Measurements from ENCODE around the gene MARCHF6.
"Not testable (repeated sequence)": the region's sequence is repeated elsewhere in the genome, so short reads cannot be mapped to it uniquely, and the experiment has no call there.

Gene MARCHF6

GRCh38 chr5:10353241-10354047 is at the start of gene MARCHF6:
Gene MARCHF6, plus strand, starts transcription at chr5:10353695. Its CDS starts 204 bp downstream, at chr5:10353899.
- peak; percentile 71 for DNase-seq

GRCh38 chr5:10303699-10304170 is 49.8 kb upstream of the MARCHF6 start:
- no peak for DNase-seq

- DNase-seq = no peak
These were observed 48.6 kb upstream of the MARCHF6 start for GRCh38 chr5:10304932-10305331.

GRCh38 chr5:10306114-10306513 is 47.4 kb upstream of the MARCHF6 start:
- DNase-seq = no peak

GRCh38 chr5:10306806-10307205 is 46.7 kb upstream of the MARCHF6 start:
- DNase-seq = no peak

GRCh38 chr5:10307206-10308148 is 46.0 kb upstream of the MARCHF6 start, which contains the start of gene CMBL:
Gene CMBL, minus strand, starts transcription at chr5:10307902. Its CDS starts 17,140 bp downstream, at chr5:10290762.
- peak; percentile 67 for DNase-seq

GRCh38 chr5:10308844-10309243 is 44.7 kb upstream of the MARCHF6 start:
- no peak for DNase-seq

GRCh38 chr5:10310066-10310779 is 43.3 kb upstream of the MARCHF6 start:
- DNase-seq = no peak

- DNase-seq = not testable (repeated sequence)
These were observed 42.5 kb upstream of the MARCHF6 start for GRCh38 chr5:10310835-10311570.

- no peak for DNase-seq
These were observed 41.7 kb upstream of the MARCHF6 start for GRCh38 chr5:10311595-10312425.

- DNase-seq = no peak
These were observed 38.3 kb upstream of the MARCHF6 start for GRCh38 chr5:10315201-10315600.

GRCh38 chr5:10315824-10316509 is 37.5 kb upstream of the MARCHF6 start:
- DNase-seq = no peak

GRCh38 chr5:10317825-10318682 is 35.4 kb upstream of the MARCHF6 start:
- DNase-seq = no peak

- DNase-seq = no peak
These were observed 34.2 kb upstream of the MARCHF6 start for GRCh38 chr5:10319202-10319851.

GRCh38 chr5:10320793-10321192 is 32.7 kb upstream of the MARCHF6 start:
- DNase-seq = no peak

GRCh38 chr5:10321882-10322281 is 31.6 kb upstream of the MARCHF6 start:
- DNase-seq = no peak

- DNase-seq = no peak
These were observed 29.7 kb upstream of the MARCHF6 start for GRCh38 chr5:10323588-10324488.
